Measurements from ENCODE around the gene RAB18. TPM values are rescaled to one million over a fixed set of nuclear protein-coding genes. Genes with fewer than 3 reads are reported as not detected.
"Not testable (repeated sequence)": the region's sequence is repeated elsewhere in the genome, so short reads cannot be mapped to it uniquely, and the experiment has no call there.

Gene RAB18
- total RNA-seq: 10 to 100 TPM; 46.5 to 53.6 TPM

- peaks cover 9 to 12% of the 10 kb centered on the region in 2 donors for H3K36me3 Mint-ChIP-seq
- no peaks in the 10 kb centered on the region for H3K9me3 Mint-ChIP-seq
- ATAC-seq (peak; percentile 97), DNase-seq (ENCODE audit: low spot score in 2 of 2) (peak; percentile 93 to 99)
- H3K27ac Mint-ChIP-seq: peak within 1 kb of the TSS; percentile 92 to 99
These were observed at the start of gene RAB18 for GRCh38 chr10:27504007-27504807. Gene RAB18 (plus strand): TSS chr10:27504304. CDS start chr10:27504370, 66 bp downstream.

- no peaks in the 10 kb centered on the region for H3K36me3 Mint-ChIP-seq
- H3K9me3 Mint-ChIP-seq: no peaks in the 10 kb centered on the region
- DNase-seq (ENCODE audit: low spot score in 2 of 2) (no peak), ATAC-seq (no peak)
- no peak overlapping the region for H3K27ac Mint-ChIP-seq
These were observed 49.3 kb upstream of the RAB18 start for GRCh38 chr10:27454837-27455236.

- DNase-seq (ENCODE audit: low spot score in 2 of 2) (no peak), ATAC-seq (no peak)
- H3K36me3 Mint-ChIP-seq: no peaks in the 10 kb centered on the region
- no peaks in the 10 kb centered on the region for H3K9me3 Mint-ChIP-seq
- H3K27ac Mint-ChIP-seq: no peak overlapping the region
These were observed 46.7 kb upstream of the RAB18 start for GRCh38 chr10:27457261-27457945.

- Mint-ChIP-seq H3K27ac (no peak overlapping the region), H3K36me3 (no peaks in the 10 kb centered on the region), H3K9me3 (peaks cover 0 to 1% of the 10 kb centered on the region in 2 donors)
- no peak for DNase-seq (ENCODE audit: low spot score in 2 of 2)
- ATAC-seq: no peak
These were observed 46.1 kb upstream of the RAB18 start for GRCh38 chr10:27457966-27458365.

- Mint-ChIP-seq H3K9me3 (peaks cover 0 to 4% of the 10 kb centered on the region in 2 donors), H3K36me3 (no peaks in the 10 kb centered on the region), H3K27ac (no peak overlapping the region)
- DNase-seq (ENCODE audit: low spot score in 2 of 2) (no peak), ATAC-seq (no peak)
These were observed 42.8 kb upstream of the RAB18 start for GRCh38 chr10:27461312-27461711.

GRCh38 chr10:27463961-27464360 is 40.1 kb upstream of the RAB18 start:
- no peak for DNase-seq (ENCODE audit: low spot score in 2 of 2)
- ATAC-seq: no peak
- H3K27ac Mint-ChIP-seq: peak overlapping the region in 1 of 2 donors; percentile 38
- H3K9me3 Mint-ChIP-seq: peaks cover 0 to 4% of the 10 kb centered on the region in 2 donors
- no peaks in the 10 kb centered on the region for H3K36me3 Mint-ChIP-seq

- Mint-ChIP-seq H3K36me3 (no peaks in the 10 kb centered on the region), H3K9me3 (peaks cover 0 to 4% of the 10 kb centered on the region in 2 donors), H3K27ac (peak overlapping the region in 1 of 2 donors; percentile 71)
- ATAC-seq (peak; percentile 63 to 84), DNase-seq (ENCODE audit: low spot score in 2 of 2) (peak in 1 of 2 donors; percentile 7)
These were observed 39.1 kb upstream of the RAB18 start for GRCh38 chr10:27464993-27465392.

GRCh38 chr10:27465596-27465995 is 38.5 kb upstream of the RAB18 start:
- not testable (repeated sequence) for DNase-seq (ENCODE audit: low spot score in 2 of 2); ATAC-seq; H3K9me3 Mint-ChIP-seq; H3K36me3 Mint-ChIP-seq
- peak overlapping the region; percentile 45 to 71 for H3K27ac Mint-ChIP-seq

GRCh38 chr10:27470885-27471284 is 33.2 kb upstream of the RAB18 start:
- Mint-ChIP-seq H3K27ac (no peak overlapping the region), H3K9me3 (no peaks in the 10 kb centered on the region), H3K36me3 (no peaks in the 10 kb centered on the region)
- ATAC-seq (no peak), DNase-seq (ENCODE audit: low spot score in 2 of 2) (no peak)

GRCh38 chr10:27474741-27475140 is 29.4 kb upstream of the RAB18 start:
- H3K36me3 Mint-ChIP-seq: no peaks in the 10 kb centered on the region

GRCh38 chr10:27479016-27479415 is 25.1 kb upstream of the RAB18 start:
- DNase-seq (ENCODE audit: low spot score in 2 of 2) (no peak), ATAC-seq (no peak)
- H3K9me3 Mint-ChIP-seq: no peaks in the 10 kb centered on the region
- H3K27ac Mint-ChIP-seq: no peak overlapping the region
- H3K36me3 Mint-ChIP-seq: no peaks in the 10 kb centered on the region

More at GRCh38 chr10:27474741-27475140, 29.4 kb upstream of the RAB18 start:
- Mint-ChIP-seq H3K27ac (no peak overlapping the region), H3K9me3 (no peaks in the 10 kb centered on the region)
- DNase-seq (ENCODE audit: low spot score in 2 of 2) (no peak), ATAC-seq (no peak)

GRCh38 chr10:27481486-27481885 is 22.6 kb upstream of the RAB18 start:
- Mint-ChIP-seq H3K36me3 (no peaks in the 10 kb centered on the region), H3K27ac (no peak overlapping the region), H3K9me3 (no peaks in the 10 kb centered on the region)
- no peak for DNase-seq (ENCODE audit: low spot score in 2 of 2)
- ATAC-seq: no peak

- Mint-ChIP-seq H3K9me3 (no peaks in the 10 kb centered on the region), H3K36me3 (no peaks in the 10 kb centered on the region), H3K27ac (no peak overlapping the region)
- no peak for ATAC-seq
- DNase-seq (ENCODE audit: low spot score in 2 of 2): no peak
These were observed 20.8 kb upstream of the RAB18 start for GRCh38 chr10:27482984-27483956.

- Mint-ChIP-seq H3K36me3 (peaks cover 0 to 2% of the 10 kb centered on the region in 2 donors), H3K27ac (no peak overlapping the region), H3K9me3 (peaks cover 0 to 4% of the 10 kb centered on the region in 2 donors)
- DNase-seq (ENCODE audit: low spot score in 2 of 2) (no peak), ATAC-seq (no peak)
These were observed 18.7 kb upstream of the RAB18 start for GRCh38 chr10:27485368-27485767.

- Mint-ChIP-seq H3K36me3 (peaks cover 6 to 8% of the 10 kb centered on the region in 2 donors), H3K9me3 (peaks cover 5 to 11% of the 10 kb centered on the region in 2 donors), H3K27ac (no peak overlapping the region)
- DNase-seq (ENCODE audit: low spot score in 2 of 2): no peak
- ATAC-seq: no peak
These were observed 18.1 kb upstream of the RAB18 start for GRCh38 chr10:27485986-27486385.

- ATAC-seq (no peak), DNase-seq (ENCODE audit: low spot score in 2 of 2) (no peak)
- Mint-ChIP-seq H3K27ac (no peak overlapping the region), H3K9me3 (peaks cover 14 to 17% of the 10 kb centered on the region in 2 donors), H3K36me3 (peaks cover 18 to 19% of the 10 kb centered on the region in 2 donors)
These were observed 13.3 kb upstream of the RAB18 start for GRCh38 chr10:27490807-27491206.
